Measurements from ENCODE around the gene GRIN2D.

Gene GRIN2D

DNA sequence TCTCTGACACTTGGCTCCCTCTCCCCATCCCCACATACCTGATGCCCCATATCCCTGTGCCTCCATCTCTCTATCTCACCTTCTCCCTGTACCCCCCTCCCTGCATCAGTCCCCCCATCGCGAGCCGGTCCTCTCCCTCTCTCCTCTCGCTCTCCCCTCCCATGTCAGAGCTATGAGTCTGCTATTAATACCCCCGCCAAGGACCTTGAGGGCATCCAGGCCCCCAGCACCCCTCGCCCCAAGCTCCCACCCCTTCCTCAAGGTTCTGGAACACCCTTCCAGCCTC is 1.6 kb downstream of the GRIN2D start:
- DNase-seq = no peak
- in situ Hi-C loops (cut with HindIII; ENCODE audit: low pct_ligation_motif_present, low pct_unique_long_range_greater_than_20kb, low sequenced_read_pairs) = no loop called here

DNA sequence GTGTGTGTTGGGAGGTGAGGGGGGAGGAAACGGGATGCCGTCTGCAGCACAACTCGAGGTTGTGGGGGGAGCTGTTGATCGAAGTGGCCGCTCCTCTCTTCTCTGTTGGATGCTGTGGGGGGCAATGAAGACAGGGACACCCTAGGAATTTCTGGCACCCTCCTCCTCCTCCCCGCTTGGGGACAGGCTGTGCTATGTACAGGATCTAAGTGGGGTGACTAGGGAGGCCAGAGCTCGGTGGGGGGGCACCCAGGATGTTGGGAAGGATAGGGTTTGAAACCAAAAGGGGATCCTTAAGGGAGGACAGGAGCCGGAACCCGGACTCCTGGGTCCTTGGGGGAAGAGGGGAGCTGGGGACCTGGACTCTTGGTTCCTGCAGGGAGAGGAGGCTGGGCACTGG is 2.0 kb downstream of the GRIN2D start:
- DNase-seq = no peak
- in situ Hi-C loops (cut with HindIII; ENCODE audit: low pct_ligation_motif_present, low pct_unique_long_range_greater_than_20kb, low sequenced_read_pairs) = no loop called here

DNA sequence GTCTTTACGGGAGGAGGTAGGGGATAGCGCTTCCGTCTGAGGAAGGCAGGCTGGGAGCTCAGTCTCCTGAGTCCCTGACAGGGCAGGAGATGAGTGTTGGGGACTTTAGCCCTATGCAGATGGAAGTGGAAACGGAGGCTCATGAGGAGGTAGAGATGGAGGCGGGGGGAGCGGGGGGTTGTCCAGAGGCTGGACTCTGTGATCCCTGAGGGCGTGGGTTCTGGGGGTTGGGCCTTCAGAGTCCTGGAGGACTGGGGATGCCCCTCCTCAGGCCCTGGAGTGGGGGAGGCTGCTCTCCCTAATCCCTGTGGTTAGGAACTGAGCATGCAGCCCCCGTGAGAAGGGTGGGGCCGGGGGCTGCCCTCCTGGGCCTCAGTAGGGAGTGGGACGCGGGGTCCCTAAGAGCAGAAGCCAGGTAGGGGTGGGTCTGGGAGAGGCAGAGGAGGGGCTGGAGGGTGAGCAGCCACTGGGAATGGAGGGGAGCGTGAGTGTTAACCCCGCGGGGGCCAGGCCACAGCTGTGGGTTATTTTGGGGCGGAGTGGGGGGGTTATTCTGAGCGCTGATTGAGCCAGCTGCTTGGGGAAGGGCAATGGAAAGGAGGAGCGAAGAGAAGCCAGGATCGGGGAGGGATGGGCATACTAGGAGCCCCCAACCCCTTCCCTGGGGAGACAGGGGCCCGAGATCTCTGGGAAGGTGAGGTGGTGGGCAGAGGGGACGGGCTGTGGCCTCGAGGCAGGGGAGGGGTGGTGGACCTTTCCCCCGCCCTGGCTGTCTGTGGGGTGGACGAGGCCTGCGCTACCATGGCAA is 2.8 kb downstream of the GRIN2D start:
- DNase-seq = no peak
- in situ Hi-C loops (cut with HindIII; ENCODE audit: low pct_ligation_motif_present, low pct_unique_long_range_greater_than_20kb, low sequenced_read_pairs) = no loop called here

DNA sequence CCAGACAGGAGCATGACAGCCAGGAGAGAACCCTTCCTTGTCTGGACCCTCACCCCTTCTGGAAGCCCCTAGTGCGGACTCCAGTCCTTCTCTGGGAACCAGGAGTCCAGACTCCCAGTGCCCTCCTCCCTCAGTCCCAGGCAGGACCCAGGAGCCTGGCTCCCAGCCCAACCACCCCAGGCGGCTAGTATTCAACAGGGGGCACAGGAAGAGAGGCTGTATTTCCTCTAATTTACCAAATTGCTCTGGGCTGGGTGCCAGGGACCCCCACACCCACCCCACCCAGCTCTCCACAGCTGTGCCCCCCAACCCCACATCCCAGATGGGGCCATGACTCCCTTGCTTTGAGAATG is 3.3 kb downstream of the GRIN2D start:
- in situ Hi-C loops (cut with HindIII; ENCODE audit: low pct_ligation_motif_present, low pct_unique_long_range_greater_than_20kb, low sequenced_read_pairs) = no loop called here
- no peak for DNase-seq

DNA sequence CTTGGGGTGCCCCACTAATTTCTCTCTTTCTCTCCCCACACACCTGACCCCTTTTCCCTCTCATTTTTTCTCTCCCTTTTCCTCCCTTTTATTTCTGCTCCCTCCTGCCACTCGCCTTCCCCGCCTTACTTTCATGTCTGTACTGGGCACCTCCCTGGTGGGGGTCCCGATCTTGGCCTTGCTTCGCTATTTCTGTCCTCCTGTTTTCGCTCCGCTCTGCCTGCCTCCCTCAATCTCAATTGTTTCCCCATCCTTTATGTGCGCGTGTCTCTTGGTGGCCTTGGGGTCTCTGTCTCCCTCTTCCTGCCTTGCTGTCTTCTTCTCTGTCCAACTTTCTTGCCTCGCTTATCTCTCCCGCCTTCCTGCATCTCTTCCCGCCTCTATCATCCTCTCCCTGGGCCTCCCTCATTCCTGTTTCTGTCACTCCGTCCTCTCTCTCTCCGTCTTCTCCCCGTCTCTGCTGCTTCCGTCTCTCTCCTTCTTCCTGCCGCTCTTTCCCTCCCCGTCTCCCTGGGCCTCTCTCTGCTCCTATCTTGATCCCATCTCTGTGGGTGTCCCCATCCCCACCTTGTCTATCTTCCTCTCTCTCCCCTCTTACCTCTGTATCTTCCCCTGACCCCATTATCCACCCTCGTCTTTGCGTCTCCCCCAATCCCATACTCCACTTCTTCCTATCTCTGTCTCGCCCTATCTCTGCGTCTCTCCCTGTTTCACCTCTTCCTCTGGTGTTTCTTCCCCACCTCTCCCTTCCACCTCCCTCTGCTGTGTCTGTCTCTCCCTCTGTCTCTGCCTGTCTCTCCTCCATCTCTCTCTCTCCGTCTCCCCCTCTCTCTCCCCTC is 4.0 kb downstream of the GRIN2D start:
- no peak for DNase-seq
- in situ Hi-C loops (cut with HindIII; ENCODE audit: low pct_ligation_motif_present, low pct_unique_long_range_greater_than_20kb, low sequenced_read_pairs) = no loop called here

DNA sequence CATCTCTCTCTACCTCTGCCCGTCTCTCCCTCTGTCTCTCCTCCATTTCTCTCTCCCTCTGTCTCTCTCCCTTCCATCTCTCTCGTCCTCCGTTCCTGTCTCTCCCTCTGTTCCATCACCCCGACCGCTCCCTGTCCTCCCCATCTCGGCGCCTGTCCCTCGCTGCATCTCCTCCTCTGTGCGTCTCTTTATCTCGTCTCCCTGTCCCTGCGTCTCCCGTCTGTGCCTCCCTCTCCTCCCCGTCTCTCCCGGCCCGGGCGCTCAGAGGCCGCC is 4.6 kb downstream of the GRIN2D start:
- in situ Hi-C loops (cut with HindIII; ENCODE audit: low pct_ligation_motif_present, low pct_unique_long_range_greater_than_20kb, low sequenced_read_pairs) = no loop called here
- DNase-seq = no peak

DNA sequence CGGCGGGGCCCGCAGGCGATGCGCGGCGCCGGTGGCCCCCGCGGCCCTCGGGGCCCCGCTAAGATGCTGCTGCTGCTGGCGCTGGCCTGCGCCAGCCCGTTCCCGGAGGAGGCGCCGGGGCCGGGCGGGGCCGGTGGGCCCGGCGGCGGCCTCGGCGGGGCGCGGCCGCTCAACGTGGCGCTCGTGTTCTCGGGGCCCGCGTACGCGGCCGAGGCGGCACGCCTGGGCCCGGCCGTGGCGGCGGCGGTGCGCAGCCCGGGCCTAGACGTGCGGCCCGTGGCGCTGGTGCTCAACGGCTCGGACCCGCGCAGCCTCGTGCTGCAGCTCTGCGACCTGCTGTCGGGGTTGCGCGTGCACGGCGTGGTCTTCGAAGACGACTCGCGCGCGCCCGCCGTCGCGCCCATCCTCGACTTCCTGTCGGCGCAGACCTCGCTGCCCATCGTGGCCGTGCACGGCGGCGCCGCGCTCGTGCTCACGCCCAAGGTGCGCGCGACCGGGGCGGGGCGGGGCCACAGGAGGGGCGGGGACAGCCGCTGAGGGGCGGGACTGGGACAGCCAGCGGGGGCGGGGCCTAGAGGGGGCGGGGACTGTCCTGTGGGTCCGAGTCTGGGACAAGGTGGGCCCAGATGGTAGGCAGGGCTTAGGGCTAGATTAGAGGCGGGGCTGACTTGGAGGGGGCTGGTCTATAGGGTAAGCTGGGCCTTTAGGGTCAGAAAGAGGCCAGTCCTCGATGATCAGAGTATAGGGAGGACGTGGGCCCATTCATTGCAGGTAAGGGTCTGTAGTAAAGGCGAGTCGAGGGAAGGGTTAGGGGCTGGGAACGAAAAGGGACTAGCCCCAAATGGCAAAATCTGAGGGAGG is 5.1 kb downstream of the GRIN2D start:
- in situ Hi-C loops (cut with HindIII; ENCODE audit: low pct_ligation_motif_present, low pct_unique_long_range_greater_than_20kb, low sequenced_read_pairs) = no loop called here

DNA sequence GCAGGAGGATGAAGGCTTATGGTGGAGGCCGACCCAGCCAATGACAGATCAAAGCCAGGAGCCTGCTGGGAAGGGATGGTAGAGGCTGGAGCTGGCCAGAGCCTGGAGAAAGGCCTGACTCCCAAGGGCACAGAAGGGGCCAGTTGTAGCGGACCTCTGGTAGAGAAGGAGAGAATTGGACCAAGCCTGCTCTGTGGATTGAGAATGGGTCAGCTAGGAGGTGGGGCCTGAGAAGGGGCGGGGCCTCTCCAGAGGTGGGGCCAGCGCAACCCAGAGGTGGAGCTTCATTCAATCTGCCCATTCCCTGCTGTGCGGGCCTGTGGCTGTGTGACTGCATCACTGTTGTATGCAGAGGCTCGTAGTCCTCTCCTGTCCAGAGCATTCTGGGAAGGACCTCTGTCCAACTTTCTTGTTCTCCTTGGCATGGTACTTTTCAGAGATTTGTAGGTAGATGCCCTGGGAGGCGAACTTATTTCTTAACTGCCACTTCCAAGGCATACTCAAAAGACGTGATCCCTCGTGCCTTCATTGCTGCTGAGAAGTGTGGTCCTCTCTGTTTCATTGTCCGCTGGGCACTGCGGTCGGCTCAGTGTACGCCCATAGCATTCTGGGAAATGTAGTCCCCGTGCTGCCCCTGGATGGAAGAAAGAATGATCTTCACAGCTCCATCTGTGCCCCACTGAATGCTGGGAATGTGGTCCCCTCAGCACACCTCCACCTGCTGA is 6.7 kb downstream of the GRIN2D start:
- no peak for DNase-seq
- in situ Hi-C loops (cut with HindIII; ENCODE audit: low pct_ligation_motif_present, low pct_unique_long_range_greater_than_20kb, low sequenced_read_pairs) = no loop called here

More for the DNA sequence above, 5.1 kb downstream of the GRIN2D start:
- peak; percentile 64 for DNase-seq

DNA sequence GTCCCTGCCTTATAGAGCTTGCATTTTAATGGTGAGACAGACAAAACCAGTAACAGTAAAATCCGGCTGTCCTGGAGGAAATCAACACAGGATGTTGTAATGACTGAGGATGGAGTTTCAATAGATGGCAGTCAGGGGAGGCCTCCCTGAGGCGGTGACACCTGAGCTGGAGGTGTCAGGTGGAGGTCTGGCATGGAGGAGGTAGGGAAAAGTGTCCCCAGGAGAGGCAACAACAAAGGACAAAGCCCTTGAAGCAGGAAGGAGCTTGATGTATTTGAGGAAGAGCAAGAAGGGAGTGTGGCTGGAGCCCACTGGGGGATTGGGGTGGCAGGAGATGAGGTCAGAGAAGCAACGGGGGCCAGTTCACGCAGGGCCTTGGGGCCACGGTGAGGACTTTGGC is 7.8 kb downstream of the GRIN2D start:
- in situ Hi-C loops (cut with HindIII; ENCODE audit: low pct_ligation_motif_present, low pct_unique_long_range_greater_than_20kb, low sequenced_read_pairs) = no loop called here
- no peak for DNase-seq

DNA sequence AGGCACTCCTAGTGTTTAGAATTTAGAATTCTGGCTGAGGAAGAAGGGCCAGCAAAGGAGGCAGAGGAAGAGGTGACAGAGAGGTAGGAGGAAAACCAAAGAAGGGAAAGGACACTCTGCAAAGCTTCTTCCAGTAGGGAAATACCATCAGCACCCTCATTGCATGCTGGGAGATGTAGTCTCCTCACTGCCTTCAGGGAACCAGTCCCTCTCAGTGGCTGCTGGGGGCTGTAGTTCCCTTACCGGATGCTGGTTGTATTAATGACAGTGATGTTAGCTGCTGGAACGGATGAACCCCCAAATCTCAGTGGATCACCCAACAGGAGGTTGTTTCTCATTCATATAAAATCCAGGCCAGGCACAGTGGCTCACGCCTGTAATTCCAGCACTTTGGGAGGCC is 10.1 kb downstream of the GRIN2D start:
- in situ Hi-C loops (cut with HindIII; ENCODE audit: low pct_ligation_motif_present, low pct_unique_long_range_greater_than_20kb, low sequenced_read_pairs) = no loop called here
- DNase-seq = peak; percentile 57

DNA sequence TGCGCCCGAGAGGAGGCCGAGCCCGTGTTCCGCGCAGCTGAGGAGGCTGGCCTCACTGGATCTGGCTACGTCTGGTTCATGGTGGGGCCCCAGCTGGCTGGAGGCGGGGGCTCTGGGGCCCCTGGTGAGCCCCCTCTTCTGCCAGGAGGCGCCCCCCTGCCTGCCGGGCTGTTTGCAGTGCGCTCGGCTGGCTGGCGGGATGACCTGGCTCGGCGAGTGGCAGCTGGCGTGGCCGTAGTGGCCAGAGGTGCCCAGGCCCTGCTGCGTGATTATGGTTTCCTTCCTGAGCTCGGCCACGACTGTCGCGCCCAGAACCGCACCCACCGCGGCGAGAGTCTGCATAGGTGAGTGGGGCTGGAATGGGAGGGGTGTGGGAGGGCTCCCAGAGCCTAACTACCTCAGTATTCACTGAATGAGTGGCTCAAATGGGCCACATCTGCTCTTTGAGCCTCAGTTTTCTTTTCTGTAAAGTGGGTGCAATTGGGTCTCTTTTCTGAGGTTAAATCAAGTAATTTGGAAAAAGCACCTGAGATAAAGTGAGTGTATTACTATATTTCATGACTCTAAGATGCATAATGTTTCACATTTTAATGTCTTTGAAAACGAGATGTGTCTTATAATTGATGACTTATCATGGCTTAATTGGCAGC is 11.7 kb downstream of the GRIN2D start:
- DNase-seq = no peak
- in situ Hi-C loops (cut with HindIII; ENCODE audit: low pct_ligation_motif_present, low pct_unique_long_range_greater_than_20kb, low sequenced_read_pairs) = no loop called here

DNA sequence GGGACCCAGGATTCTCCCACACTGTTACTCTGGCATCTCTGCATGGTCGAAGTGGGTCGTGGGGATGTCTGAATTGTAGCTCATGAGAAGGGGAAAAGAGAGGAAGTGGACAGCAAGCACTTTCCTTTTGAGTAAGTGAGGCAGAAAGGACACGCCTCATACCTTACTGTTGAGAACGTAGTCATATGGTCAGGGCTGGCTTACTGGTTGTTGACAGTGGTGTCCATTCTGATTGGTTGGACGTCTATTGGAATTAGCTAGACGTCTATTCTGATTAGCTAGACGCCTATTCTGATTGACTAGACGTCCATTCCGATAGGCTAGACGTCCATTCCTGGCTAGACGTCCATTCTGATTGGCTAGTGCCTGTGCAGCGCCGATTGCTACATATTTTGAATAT is 12.4 kb downstream of the GRIN2D start:
- DNase-seq = no peak
- in situ Hi-C loops (cut with HindIII; ENCODE audit: low pct_ligation_motif_present, low pct_unique_long_range_greater_than_20kb, low sequenced_read_pairs) = no loop called here

DNA sequence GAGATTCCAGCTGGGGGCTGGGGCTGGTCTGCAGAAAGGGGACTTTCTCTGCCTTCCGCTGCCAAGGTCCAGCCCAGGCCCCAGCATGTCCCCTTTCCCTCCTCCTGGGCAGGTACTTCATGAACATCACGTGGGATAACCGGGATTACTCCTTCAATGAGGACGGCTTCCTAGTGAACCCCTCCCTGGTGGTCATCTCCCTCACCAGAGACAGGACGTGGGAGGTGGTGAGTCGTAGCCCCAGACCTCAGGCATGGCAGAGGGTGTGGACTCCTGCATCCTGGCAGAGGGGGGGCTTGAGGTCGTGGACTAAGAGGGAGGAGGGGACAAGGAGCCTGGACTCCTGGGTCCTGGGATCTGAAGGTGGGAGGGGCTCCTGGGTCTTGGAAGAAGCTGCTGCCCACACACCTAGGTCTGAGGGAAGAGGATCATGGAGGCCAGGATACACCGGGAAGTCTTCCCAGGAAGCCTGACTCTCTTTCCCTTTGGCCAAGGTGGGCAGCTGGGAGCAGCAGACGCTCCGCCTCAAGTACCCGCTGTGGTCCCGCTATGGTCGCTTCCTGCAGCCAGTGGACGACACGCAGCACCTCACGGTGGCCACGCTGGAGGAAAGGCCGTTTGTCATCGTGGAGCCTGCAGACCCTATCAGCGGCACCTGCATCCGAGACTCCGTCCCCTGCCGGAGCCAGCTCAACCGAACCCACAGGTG is 20.6 kb downstream of the GRIN2D start:
- peak; percentile 72 for DNase-seq

DNA sequence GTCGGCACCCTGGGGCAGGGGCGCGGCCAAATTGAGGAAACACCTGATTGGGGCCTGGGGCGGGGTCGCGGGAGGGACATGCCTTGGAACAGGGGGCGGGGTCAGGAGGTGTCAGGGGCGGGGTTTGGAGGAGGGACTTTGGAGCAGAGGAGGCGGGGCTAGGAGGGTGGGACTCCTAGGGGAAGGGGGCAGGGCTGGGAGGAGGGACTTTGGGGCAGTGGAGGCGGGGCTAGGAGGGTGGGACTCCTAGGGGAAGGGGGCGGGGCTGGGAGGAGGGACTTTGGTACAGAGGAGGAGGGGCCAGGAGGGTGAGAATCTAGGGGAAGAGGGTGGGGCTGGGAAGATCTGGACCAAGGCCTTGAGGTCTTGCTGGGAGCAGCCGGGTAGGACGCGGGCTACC is 21.9 kb downstream of the GRIN2D start:
- in situ Hi-C loops (cut with HindIII; ENCODE audit: low pct_ligation_motif_present, low pct_unique_long_range_greater_than_20kb, low sequenced_read_pairs) = no loop called here
- DNase-seq = peak; percentile 59

More for the DNA sequence above, 20.6 kb downstream of the GRIN2D start:
- in situ Hi-C loops (cut with HindIII; ENCODE audit: low pct_ligation_motif_present, low pct_unique_long_range_greater_than_20kb, low sequenced_read_pairs) = no loop called here

DNA sequence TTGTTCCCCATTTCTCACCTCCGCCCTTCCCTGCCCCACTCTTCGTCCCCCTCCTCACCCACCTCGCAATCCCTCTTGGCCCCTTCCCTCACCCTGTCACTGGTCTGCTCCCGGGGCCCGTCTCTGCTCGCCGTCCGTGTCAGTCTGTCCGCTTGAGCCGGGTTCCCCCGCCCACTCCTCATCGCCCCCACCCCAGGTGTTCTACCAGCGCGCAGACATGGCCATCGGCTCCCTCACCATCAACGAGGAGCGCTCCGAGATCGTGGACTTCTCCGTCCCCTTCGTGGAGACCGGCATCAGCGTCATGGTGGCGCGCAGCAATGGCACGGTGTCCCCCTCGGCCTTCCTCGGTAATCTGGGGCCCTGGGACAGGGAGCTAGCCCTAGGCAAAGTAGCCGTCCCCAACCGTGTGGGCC is 22.3 kb downstream of the GRIN2D start:
- in situ Hi-C loops (cut with HindIII; ENCODE audit: low pct_ligation_motif_present, low pct_unique_long_range_greater_than_20kb, low sequenced_read_pairs) = no loop called here
- no peak for DNase-seq

DNA sequence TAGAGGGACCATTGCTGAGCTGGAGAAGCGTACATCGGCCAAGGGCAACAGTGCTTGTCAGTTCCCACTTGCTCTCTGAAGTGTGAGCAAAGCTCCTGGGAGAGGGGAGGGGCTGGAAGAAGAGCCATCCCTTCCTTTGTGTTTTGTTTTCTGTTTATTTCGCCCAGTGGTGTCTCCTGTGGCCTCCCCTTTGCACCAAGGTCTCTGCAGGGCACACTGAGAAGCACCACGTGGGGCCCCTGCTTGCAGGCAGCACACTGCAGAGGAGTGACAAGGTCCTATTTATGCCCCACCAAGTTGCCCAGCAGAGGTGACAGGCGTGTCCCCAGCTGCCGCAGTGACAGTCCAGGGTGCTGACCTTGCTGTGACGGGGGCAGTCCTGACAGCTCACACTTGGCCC is 24.0 kb downstream of the GRIN2D start:
- no peak for DNase-seq
- in situ Hi-C loops (cut with HindIII; ENCODE audit: low pct_ligation_motif_present, low pct_unique_long_range_greater_than_20kb, low sequenced_read_pairs) = no loop called here

DNA sequence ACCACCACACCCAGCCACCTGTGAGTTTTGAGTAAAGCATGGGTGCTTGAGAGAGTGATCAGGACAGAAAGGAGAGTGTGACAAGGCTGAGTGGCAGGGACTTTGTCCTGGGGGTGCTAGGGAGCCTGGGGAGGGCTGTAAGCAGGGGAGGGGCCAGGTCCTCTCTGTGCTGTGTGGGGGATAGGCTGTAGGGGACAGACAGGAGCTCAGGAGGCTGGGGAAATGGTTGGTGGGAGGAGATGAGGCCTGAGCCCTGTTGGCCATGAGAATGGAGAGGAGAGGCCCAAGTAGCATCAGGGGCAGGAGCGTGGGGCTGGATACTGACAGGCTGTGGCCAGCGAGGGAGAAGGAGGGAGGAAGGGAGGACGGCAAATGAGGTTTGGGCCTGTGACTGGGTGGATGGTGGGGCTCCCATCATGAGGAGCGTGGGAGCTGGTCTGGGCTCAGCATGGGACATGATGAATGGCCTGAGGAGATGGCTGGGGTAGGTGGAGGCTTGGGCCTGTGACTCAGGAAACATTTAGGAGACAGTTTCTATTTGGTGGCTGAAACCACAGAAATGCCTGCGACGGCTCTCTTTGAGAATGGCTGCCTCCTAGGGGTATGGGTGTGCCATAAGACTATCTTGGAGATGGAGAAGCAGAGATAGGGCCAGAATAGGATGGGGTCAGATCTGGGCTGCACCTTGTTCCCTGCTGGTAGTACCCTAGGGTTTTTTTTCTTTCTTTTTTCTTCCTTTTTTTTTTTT is 25.0 kb downstream of the GRIN2D start:
- in situ Hi-C loops (cut with HindIII; ENCODE audit: low pct_ligation_motif_present, low pct_unique_long_range_greater_than_20kb, low sequenced_read_pairs) = no loop called here
- DNase-seq = peak; percentile 30
